ENCODE results near the gene DBH.

DNA sequence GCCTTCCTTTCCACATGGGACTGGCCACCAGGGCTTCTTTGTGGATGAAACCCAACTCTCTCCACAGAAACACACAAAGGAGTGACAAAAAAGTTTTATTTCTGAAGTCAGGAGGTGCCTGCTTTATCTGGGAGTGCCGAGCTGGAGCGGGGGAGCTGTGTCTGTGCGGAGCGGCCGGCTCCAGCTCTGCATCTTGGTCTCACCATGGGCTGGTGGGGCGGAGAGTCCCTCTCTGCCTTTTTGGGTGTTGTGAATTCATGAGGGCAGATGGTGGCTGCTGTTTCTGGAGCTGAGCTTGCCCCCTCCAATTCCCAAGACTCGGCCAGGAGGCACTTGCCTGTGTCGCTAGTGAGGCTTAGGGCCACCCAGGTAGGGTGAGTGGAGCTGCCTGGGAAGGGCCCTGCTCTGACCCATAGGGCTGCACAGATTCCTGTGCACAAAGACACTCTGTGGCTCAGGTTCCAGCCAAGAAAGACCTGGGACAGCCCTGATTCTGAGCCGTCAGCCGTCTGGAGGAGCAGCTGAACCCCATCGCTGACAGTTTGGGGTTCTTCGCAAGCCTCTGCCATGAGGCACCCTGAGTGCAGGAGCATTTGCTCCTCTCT, 1.4 kb downstream of the DBH start:
- TF ChIP-seq POLR2A (IDR thresholded peaks at IDR 0.05; ENCODE audit: low read depth, low read length) (no peak), POLR2AphosphoS5 (IDR thresholded peaks at IDR 0.05; ENCODE audit: low read depth, low read length) (no peak)

Data from GM12892 (cell line).